Loucy (cell line): ENCODE measurements around the gene TMSB10.

Experiments
- H2AFZ ChIP-seq: fragments of 200-600 bp; sonication (generic); 2 replicates; pipeline ENCODE4 v1.6.0; 2016; ENCODE audit warnings: antibody characterized with exemption, mild to moderate bottlenecking, low read length, moderate library complexity
- H3F3A ChIP-seq: fragments of 200-600 bp; 2 replicates; pipeline ENCODE4 v1.6.0; 2016; ENCODE audit warnings: antibody characterized with exemption, low read depth, mild to moderate bottlenecking
- H3K27me3 ChIP-seq: fragments of 200-600 bp; sonication (generic); 2 replicates; pipeline ENCODE4 v1.6.1; 2014; ENCODE audit warnings: low read length, mild to moderate bottlenecking; ENCODE audit not compliant: insufficient read depth, poor library complexity, severe bottlenecking
- H3K36me3 ChIP-seq: fragments of 200-600 bp; sonication (generic); 2 replicates; pipeline ENCODE4 v1.6.1; 2016; ENCODE audit warnings: low read length; ENCODE audit not compliant: insufficient read depth
- H3K4me1 ChIP-seq: fragments of 200-600 bp; sonication (generic); 2 replicates; pipeline ENCODE4 v1.5.1; 2014; ENCODE audit warnings: low read length, mild to moderate bottlenecking; ENCODE audit not compliant: insufficient read depth, poor library complexity, severe bottlenecking
- H3K4me2 ChIP-seq: fragments of 200-600 bp; sonication (generic); 2 replicates; pipeline ENCODE4 v1.6.0; 2014; ENCODE audit warnings: antibody characterized with exemption, low read length, low read depth, mild to moderate bottlenecking; ENCODE audit not compliant: poor library complexity, severe bottlenecking
- H3K4me3 ChIP-seq: fragments of 200-600 bp; sonication (generic); 2 replicates; pipeline ENCODE4 v1.5.1; 2014; ENCODE audit warnings: low read length, mild to moderate bottlenecking, mixed read lengths; ENCODE audit not compliant: poor library complexity, severe bottlenecking
- H3K79me2 ChIP-seq: fragments of 200-600 bp; sonication (generic); 2 replicates; pipeline ENCODE4 v1.6.1; 2014; ENCODE audit warnings: low read length; ENCODE audit not compliant: insufficient read depth
- H3K9ac ChIP-seq: fragments of 200-600 bp; sonication (generic); 2 replicates; pipeline ENCODE4 v1.6.0; 2014; ENCODE audit warnings: mild to moderate bottlenecking, low read depth, low read length, moderate library complexity; ENCODE audit not compliant: poor library complexity, severe bottlenecking
- H3K9me2 ChIP-seq: fragments of 200-600 bp; sonication (generic); replicated peaks from 2 replicates; pipeline ENCODE4 v1.6.1; 2016; ENCODE audit warnings: low read depth, low read length, mixed read lengths
- H3K9me3 ChIP-seq: fragments of 200-600 bp; sonication (generic); 2 replicates; pipeline ENCODE4 v1.6.1; 2014; ENCODE audit warnings: mild to moderate bottlenecking, antibody characterized with exemption, low read length, low read depth; ENCODE audit not compliant: insufficient read depth
- H4K20me1 ChIP-seq: fragments of 200-600 bp; sonication (generic); 2 replicates; pipeline ENCODE4 v1.6.0; 2014; ENCODE audit warnings: antibody characterized with exemption, low read length, mild to moderate bottlenecking; ENCODE audit not compliant: insufficient read depth, poor library complexity, severe bottlenecking
- EZH2phosphoT487 ChIP-seq: fragments of 200-600 bp; IDR thresholded peaks from 2 replicates; pipeline ENCODE4 v1.6.1; 2018; ENCODE audit warnings: antibody characterized with exemption, mild to moderate bottlenecking, moderate library complexity, borderline replicate concordance
- TF ChIP-seq, protein P1 (sequence below): fragments of 200-600 bp; sonication (generic); conservative IDR thresholded peaks from 2 replicates; pipeline ENCODE4 v1.5.1; 2014; ENCODE audit warnings: mild to moderate bottlenecking, antibody characterized with exemption, low read length

Gene TMSB10

DNA sequence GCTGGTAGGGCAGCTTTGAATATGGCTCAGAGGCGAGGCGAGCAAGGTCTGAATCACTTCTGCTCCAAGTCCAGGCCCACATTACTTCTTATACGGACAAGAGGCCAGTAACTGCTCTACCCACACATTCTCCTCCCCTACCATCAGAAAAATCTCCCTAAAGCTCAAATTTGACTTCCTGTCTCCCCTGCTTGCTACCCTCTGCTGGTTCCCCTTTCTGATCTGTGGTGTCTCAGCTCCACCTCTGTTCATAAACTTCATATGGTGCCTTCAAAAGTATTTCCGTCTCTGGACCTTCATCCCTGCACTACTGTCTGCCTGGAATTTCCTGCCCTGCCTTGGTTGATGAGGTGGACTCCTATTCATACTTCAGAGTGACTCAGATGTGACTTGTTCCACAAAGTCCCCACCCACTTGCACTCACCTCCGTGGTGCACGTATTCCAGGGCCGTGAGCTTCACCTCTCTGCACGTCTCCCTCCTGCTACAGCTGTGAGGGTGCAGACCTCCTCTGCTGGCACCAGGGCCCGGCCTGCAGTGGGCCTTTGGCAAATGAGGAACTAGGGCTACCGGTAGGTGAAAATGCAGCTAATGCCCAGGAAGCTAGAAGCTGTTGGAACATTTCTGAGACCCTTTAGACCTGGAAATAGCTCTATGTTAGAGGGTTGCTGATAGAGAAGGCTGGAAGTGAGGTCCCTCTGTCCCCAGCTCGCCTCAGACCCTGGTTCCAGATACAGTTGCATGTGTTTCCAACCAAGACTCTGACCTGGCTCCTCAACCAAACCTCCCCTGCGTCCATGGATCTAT, 41.0 kb downstream of the TMSB10 start:
- no peak overlapping the region for H3K4me2 ChIP-seq

DNA sequence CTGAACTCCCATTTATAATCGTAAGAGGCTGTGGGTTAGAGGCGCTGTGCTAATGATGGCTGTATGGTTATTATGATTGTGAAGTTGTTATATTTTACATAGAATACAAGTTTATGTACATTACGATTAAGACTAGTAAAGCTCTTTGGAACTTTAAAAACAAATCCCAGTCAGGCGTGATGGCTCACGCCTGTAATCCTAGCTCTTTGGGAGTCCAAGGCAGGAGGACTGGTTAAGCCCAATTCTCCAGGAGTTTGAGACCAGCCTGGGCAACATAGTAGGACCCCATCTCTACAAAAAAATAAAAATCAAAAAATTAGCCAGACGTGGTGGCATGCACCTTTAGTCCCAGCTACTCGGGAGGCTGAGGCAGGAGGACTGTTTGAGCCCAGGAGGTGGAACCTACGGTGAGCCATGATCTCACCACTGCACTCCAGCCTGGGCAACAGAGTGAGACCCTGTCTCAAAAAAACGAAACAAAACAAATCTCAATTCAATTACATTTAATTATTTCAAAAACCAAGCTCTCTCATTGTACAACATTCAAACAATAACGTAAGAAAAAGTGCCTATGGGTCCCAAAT, 41.6 kb downstream of the TMSB10 start:
- Histone ChIP-seq H3K9me2 (no peaks in the 10 kb centered on the region), H3K36me3 (no peaks in the 10 kb centered on the region), H3K4me3 (no peak overlapping the region), H3K4me2 (no peak overlapping the region), H2AFZ (no peak overlapping the region), H4K20me1 (no peaks in the 10 kb centered on the region), H3K79me2 (no peaks in the 10 kb centered on the region), H3K9ac (no peak overlapping the region), H3F3A (no peaks in the 10 kb centered on the region), H3K4me1 (peaks cover 4% of the 10 kb centered on the region), H3K9me3 (no peaks in the 10 kb centered on the region), H3K27me3 (no peaks in the 10 kb centered on the region)
- TF ChIP-seq, protein P1, sequence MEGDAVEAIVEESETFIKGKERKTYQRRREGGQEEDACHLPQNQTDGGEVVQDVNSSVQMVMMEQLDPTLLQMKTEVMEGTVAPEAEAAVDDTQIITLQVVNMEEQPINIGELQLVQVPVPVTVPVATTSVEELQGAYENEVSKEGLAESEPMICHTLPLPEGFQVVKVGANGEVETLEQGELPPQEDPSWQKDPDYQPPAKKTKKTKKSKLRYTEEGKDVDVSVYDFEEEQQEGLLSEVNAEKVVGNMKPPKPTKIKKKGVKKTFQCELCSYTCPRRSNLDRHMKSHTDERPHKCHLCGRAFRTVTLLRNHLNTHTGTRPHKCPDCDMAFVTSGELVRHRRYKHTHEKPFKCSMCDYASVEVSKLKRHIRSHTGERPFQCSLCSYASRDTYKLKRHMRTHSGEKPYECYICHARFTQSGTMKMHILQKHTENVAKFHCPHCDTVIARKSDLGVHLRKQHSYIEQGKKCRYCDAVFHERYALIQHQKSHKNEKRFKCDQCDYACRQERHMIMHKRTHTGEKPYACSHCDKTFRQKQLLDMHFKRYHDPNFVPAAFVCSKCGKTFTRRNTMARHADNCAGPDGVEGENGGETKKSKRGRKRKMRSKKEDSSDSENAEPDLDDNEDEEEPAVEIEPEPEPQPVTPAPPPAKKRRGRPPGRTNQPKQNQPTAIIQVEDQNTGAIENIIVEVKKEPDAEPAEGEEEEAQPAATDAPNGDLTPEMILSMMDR = no peak
- TF ChIP-seq EZH2phosphoT487 = no peak

More for the DNA sequence above, 41.0 kb downstream of the TMSB10 start:
- Histone ChIP-seq H3K27me3 (no peaks in the 10 kb centered on the region), H3K4me1 (peaks cover 4% of the 10 kb centered on the region), H3K9me3 (no peaks in the 10 kb centered on the region), H3K4me3 (no peak overlapping the region), H2AFZ (0 out of 2 replicates have a peak overlapping the region, but pooled peaks have one; percentile 27), H3K79me2 (no peaks in the 10 kb centered on the region), H3F3A (no peaks in the 10 kb centered on the region), H3K9me2 (no peaks in the 10 kb centered on the region), H3K36me3 (no peaks in the 10 kb centered on the region), H4K20me1 (no peaks in the 10 kb centered on the region), H3K9ac (no peak overlapping the region)
- TF ChIP-seq EZH2phosphoT487 = no peak
- TF ChIP-seq, protein P1 = no peak

DNA sequence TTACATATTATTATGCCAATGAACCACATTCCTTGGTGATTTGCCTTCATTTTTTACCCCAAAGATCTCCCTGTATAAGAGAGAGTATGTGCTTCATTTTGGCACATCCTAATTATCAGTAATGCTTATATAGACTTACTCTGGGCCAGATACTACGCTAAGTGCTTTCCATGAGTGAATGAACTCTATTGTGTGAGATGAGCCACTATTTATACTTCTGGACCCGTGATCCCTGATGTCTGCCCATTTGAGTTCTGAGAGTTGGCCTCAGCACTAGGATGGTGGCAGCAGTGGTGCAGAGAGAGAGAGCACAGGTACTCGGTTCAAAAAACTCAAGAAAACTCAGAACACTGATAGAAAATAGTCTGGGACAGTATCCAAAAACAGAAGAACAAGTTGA, 48.1 kb downstream of the TMSB10 start:
- Histone ChIP-seq H3K4me3 (no peak overlapping the region), H3K27me3 (no peaks in the 10 kb centered on the region), H3K9ac (no peak overlapping the region), H3K4me2 (no peak overlapping the region), H3K36me3 (no peaks in the 10 kb centered on the region), H3K9me3 (no peaks in the 10 kb centered on the region), H3K79me2 (no peaks in the 10 kb centered on the region), H3K4me1 (no peaks in the 10 kb centered on the region), H3K9me2 (no peaks in the 10 kb centered on the region), H4K20me1 (no peaks in the 10 kb centered on the region), H2AFZ (no peak overlapping the region), H3F3A (no peaks in the 10 kb centered on the region)
- TF ChIP-seq, protein P1 = no peak
- no peak for TF ChIP-seq EZH2phosphoT487
